Prostate gland (tissue), 2 donors: ENCODE results near the gene XPO4. TPM values are rescaled to one million over a fixed set of nuclear protein-coding genes. Genes with fewer than 3 reads are reported as not detected.
"Not testable (repeated sequence)": the region's sequence is repeated elsewhere in the genome, so short reads cannot be mapped to it uniquely, and the experiment has no call there.

Experiments
- DNase-seq: peaks from one replicate; pipeline ENCODE4 v3.0.0-alpha.2; 2019; ENCODE audit warnings: low spot score
- H3K27ac ChIP-seq, 2 donors: fragments of 200-600 bp; sonication (generic); 2 replicates each; pipeline ENCODE4 v1.5.1; 2017 to 2019
- H3K27me3 ChIP-seq: fragments of 200-600 bp; sonication (generic); replicated peaks from 2 replicates; pipeline ENCODE4 v1.5.1; 2019; ENCODE audit not compliant: insufficient read depth
- H3K36me3 ChIP-seq, 2 donors: fragments of 200-600 bp; sonication (generic); 1 replicate in 1 of 2; 2 replicates in 1 of 2; pipeline versions ENCODE4 v1.5.1 to v1.8.1; 2017 to 2019
- H3K4me1 ChIP-seq: fragments of 200-600 bp; sonication (generic); replicated peaks from 2 replicates; pipeline ENCODE4 v1.5.1; 2019
- H3K4me3 ChIP-seq, 2 donors: fragments of 200-600 bp; sonication (generic); 2 replicates each; pipeline ENCODE4 v1.5.1; 2017 to 2019
- H3K9me3 ChIP-seq: fragments of 200-600 bp; sonication (generic); 2 replicates; pipeline ENCODE4 v1.5.1; 2017
- POLR2A ChIP-seq: fragments of 450-650 bp; IDR thresholded peaks from one replicate; pipeline ENCODE4 v1.6.1; 2016; ENCODE audit warnings: antibody characterized with exemption, mild to moderate bottlenecking
- POLR2AphosphoS5 ChIP-seq: sonication (generic); formaldehyde crosslinking; IDR thresholded peaks from one replicate; pipeline ENCODE4 v1.6.1; 2017; ENCODE audit warnings: antibody characterized with exemption
- WGBS: methylation state at CpG from one replicate; pipeline ENCODE4 v1.1.5; 2018; 5-methylcytosine and 5-hydroxymethylcytosine counted together
- intact Hi-C: fragments of 100-400 bp; cut with DNase I; formaldehyde crosslinking; loops from one replicate; pipeline ENCODE4 v1.14.2; 2022
- total RNA-seq, 2 donors: library from RNA; depleted of rRNA; stranded (reverse); fragments of >200 nt; gene quantifications; one replicate each; pipeline ENCODE4 v1.1.0, GENCODE V29; 2016
- TF ChIP-seq, protein P1 (sequence below), 4 experiments: fragments of 200-600 bp in 2 of 4; fragments of 450-650 bp in 2 of 4; sonication (generic) in 2 of 4; IDR thresholded peaks; 1 replicate in 3 of 4; 2 replicates in 1 of 4; pipeline ENCODE4 v1.5.1; 2016 to 2019; ENCODE audit warnings: antibody characterized with exemption in 4 of 4, mild to moderate bottlenecking in 2 of 4, moderate library complexity in 2 of 4

Gene XPO4
- total RNA-seq, 2 donors from 2014 or later: 13.3 to 21.0 TPM

DNA sequence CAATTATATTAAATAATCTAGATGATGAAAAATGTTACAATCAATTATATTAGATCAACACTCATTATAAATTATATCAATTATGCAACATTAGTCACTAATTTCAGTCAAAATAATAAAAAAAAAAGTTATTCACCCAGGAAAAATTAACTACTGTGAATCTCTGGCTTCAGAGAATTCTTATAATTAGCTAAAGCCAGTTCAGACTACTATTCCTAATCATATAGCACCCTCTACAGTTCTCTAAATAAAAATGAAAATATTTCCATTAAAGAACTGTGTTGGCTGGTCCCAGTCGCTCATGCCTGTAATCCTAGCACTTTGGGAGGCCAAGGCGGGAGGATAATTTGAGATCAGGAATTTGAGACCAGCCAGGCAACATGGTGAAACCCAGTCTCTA is 33.0 kb downstream of the XPO4 start:
- TF ChIP-seq, protein P1, sequence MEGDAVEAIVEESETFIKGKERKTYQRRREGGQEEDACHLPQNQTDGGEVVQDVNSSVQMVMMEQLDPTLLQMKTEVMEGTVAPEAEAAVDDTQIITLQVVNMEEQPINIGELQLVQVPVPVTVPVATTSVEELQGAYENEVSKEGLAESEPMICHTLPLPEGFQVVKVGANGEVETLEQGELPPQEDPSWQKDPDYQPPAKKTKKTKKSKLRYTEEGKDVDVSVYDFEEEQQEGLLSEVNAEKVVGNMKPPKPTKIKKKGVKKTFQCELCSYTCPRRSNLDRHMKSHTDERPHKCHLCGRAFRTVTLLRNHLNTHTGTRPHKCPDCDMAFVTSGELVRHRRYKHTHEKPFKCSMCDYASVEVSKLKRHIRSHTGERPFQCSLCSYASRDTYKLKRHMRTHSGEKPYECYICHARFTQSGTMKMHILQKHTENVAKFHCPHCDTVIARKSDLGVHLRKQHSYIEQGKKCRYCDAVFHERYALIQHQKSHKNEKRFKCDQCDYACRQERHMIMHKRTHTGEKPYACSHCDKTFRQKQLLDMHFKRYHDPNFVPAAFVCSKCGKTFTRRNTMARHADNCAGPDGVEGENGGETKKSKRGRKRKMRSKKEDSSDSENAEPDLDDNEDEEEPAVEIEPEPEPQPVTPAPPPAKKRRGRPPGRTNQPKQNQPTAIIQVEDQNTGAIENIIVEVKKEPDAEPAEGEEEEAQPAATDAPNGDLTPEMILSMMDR (IDR thresholded peaks at IDR 0.05): peak in 1 of 4 experiments; percentile 5
- TF ChIP-seq POLR2A (no peak), POLR2AphosphoS5 (no peak)
- H3K27me3 ChIP-seq: no peaks in the 10 kb centered on the region
- H3K4me3 ChIP-seq: no peak overlapping the region
- no peaks in the 10 kb centered on the region for H3K36me3 ChIP-seq
- no peaks in the 10 kb centered on the region for H3K4me1 ChIP-seq
- H3K9me3 ChIP-seq: no peaks in the 10 kb centered on the region
- no peak overlapping the region for H3K27ac ChIP-seq
- 81% methylated on average over 2 of the region's 2 CpGs for WGBS
- DNase-seq: no peak
- intact Hi-C loops: no loop called here

DNA sequence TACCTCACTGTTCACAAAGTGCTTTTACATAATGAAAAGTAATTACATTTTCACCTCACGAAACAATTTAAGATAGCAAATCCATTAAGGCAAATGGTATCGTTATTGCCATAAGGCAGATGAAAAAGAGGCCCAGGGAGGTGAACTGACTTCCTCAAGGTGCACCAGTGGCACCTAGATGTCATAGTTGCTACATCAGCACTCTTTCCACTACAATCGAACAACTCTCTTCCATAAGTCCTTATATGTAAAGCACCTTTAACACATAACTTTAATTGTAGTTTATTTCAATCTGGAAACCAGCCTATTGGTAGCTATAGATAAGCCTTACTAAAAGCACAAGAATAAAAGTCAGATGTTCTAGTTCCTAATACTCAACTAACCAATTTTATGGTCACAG is 35.1 kb downstream of the XPO4 start:
- WGBS: 62% methylated on average over 3 of the region's 3 CpGs
- Histone ChIP-seq H3K27me3 (no peaks in the 10 kb centered on the region), H3K27ac (no peak overlapping the region), H3K4me3 (no peak overlapping the region), H3K4me1 (no peaks in the 10 kb centered on the region), H3K9me3 (no peaks in the 10 kb centered on the region), H3K36me3 (no peaks in the 10 kb centered on the region)
- TF ChIP-seq, protein P1 (IDR thresholded peaks at IDR 0.05): no peak
- no peak for TF ChIP-seq POLR2AphosphoS5
- TF ChIP-seq POLR2A: no peak
- intact Hi-C loops: no loop called here
- DNase-seq: no peak

DNA sequence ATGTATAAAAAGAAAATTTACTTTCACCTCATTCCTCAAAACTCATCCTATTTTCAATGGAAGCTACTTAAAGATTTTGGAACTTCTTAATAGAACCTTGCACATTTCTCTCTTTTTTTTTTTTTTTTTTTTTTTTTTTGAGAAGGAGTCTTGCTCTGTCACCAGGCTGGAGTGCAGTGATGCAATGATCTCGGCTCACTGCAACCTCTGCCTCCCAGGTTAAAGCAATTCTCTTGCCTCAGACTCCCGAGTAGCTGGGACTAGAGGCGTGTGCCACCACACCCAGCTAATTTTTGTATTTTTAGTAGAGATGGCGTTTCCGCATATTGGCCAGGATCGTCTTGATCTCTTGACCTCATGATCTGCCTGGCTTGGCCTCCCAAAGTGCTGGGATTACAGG is 40.9 kb downstream of the XPO4 start:
- DNase-seq, H3K4me1 ChIP-seq, H3K36me3 ChIP-seq, H3K27me3 ChIP-seq, H3K4me3 ChIP-seq, H3K27ac ChIP-seq, H3K9me3 ChIP-seq, intact Hi-C loops: not testable (repeated sequence)
- WGBS: 97% methylated on average over 6 of the region's 6 CpGs

DNA sequence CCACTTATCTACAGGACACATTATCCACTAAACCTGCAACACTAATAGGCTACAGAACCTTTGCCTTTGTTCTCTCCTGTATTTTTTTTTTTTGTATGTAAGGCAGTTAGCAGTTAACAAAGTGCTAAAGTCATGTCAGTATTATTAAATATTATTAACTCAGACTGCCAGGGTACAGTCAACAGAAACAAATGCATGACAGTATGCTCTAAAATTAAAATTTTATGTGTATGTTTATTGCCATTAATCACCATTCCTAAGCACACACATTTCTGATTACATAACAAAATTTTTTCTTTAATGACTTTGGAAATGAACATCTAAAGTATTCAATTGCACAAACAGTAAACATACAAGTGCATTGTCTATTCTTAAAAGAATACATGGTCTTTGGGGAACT is 41.7 kb downstream of the XPO4 start:
- intact Hi-C loops: no loop called here
- Histone ChIP-seq H3K4me1 (no peaks in the 10 kb centered on the region), H3K27ac (no peak overlapping the region), H3K27me3 (no peaks in the 10 kb centered on the region), H3K4me3 (no peak overlapping the region), H3K36me3 (no peaks in the 10 kb centered on the region), H3K9me3 (no peaks in the 10 kb centered on the region)
- DNase-seq: no peak
- TF ChIP-seq, protein P1 (IDR thresholded peaks at IDR 0.05): no peak
- no peak for TF ChIP-seq POLR2AphosphoS5
- no peak for TF ChIP-seq POLR2A

DNA sequence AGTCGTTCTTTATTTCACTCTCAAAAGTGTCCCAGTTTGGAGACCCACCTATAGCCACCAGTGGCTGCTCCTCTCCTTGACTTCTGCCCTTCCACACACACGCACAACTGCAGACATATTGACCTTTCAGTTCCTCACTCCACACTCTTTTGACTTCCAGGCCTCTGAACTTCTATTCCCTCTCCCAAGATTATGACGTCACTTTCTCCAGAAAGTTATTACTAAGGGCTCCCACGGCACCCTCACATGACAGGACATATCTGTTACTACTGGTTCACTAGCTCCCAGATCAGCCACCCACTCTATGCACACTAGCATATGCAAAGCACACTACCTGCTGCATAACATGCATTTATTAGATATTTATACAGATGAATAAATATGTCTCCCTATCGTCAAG is 45.9 kb downstream of the XPO4 start:
- intact Hi-C loops: no loop called here

More for the DNA sequence above, 45.9 kb downstream of the XPO4 start:
- Histone ChIP-seq H3K36me3 (no peaks in the 10 kb centered on the region), H3K4me1 (no peaks in the 10 kb centered on the region), H3K9me3 (no peaks in the 10 kb centered on the region), H3K27me3 (no peaks in the 10 kb centered on the region), H3K4me3 (no peak overlapping the region), H3K27ac (no peak overlapping the region)
- 94% methylated on average over 5 of the region's 5 CpGs for WGBS
- TF ChIP-seq, protein P1 (IDR thresholded peaks at IDR 0.05): no peak
- DNase-seq: no peak
